SK-MEL-5 (cell line): ENCODE data around the gene PLP2. TPM values are rescaled to one million over a fixed set of nuclear protein-coding genes. Genes with fewer than 3 reads are reported as not detected.

Source experiments
- DNase-seq: peaks from one replicate; pipeline ENCODE4 v3.0.0-alpha.2; 2016; ENCODE audit warnings: low read depth, low spot score
- in situ Hi-C: cut with HindIII; loops from 2 replicates; pipeline ENCODE4 v1.10.0; 2016; ENCODE audit warnings: low sequenced_read_pairs, high pct_unique_total_duplicates, low pct_unique_long_range_greater_than_20kb
- total RNA-seq: library from RNA; depleted of rRNA; stranded (reverse); fragments of >200 nt; shearing (Covaris generic); gene quantifications from 2 replicates; pipeline ENCODE4 v1.2.3, GENCODE V29; 2014

Gene PLP2
- total RNA-seq, 1 experiment from 2014 or later = 8.1 TPM

DNA sequence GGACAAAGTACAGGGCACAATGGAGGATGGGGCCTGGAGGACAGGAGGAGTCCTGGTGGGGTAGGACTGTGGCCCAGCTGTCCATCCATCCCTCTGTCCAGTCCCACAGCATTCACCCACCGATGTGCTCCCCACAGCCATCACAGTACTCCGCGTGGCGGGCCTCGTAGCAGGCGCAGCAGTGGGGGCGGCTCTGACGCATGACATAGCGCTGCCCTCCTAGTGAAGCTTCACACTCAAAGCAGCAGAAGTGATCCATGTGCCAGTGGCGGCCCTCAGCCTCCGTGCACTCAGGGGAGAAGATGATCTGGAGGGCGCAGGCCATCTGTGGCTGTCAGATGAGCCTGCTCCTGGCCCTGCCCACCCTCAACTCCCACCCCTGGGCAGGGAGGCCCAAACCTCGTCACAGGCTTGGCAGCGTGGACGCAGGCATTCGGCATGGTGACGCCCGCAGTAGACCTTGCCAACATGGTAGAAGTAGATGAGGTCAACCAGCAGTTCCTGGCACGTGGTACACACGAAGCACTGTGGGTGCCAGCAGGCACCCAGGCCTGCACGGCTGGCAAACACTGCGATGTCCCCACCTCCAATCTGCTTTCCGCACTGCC lies 6.3 kb downstream of the PLP2 start:
- DNase-seq = no peak
- in situ Hi-C loops = no loop called here

- in situ Hi-C loops = no loop called here
- no peak for DNase-seq
These were observed 6.8 kb downstream of the PLP2 start for GRCh38 chrX:49178537-49178936.

- in situ Hi-C loops = no loop called here
- DNase-seq = no peak
These were observed 7.7 kb downstream of the PLP2 start for GRCh38 chrX:49179358-49179757.

DNA sequence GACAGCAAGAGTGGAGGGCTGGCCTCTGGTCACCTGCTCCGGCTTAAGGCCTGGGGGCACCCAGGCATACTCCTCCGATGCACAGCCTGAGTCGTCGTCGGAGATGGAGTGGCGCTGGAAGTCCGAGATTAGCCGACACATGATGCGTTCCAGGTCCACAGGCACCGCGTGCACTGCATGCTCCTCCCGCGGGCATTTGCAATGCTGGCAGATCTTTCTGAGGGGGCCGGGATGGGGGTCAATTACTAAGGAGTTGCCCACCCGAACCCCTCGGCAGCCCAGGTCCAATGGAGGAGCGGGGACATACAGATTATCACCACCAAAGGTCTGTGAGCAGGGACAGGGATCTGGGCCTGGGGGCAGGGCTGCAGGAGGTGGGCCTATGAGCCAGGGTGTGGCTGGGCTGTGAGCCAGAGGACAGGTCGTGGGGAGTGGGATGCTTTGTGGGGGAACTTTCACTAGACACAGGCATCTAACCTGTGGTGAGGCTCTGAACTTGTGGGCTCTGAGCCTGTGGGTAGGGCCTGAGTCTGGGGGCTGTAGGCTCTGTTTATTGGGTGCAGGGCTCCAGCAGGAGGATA lies 12.1 kb downstream of the PLP2 start:
- in situ Hi-C loops = no loop called here
- no peak for DNase-seq

GRCh38 chrX:49184294-49185281 lies 12.9 kb downstream of the PLP2 start:
- in situ Hi-C loops = no loop called here
- peak; percentile 91 for DNase-seq

DNA sequence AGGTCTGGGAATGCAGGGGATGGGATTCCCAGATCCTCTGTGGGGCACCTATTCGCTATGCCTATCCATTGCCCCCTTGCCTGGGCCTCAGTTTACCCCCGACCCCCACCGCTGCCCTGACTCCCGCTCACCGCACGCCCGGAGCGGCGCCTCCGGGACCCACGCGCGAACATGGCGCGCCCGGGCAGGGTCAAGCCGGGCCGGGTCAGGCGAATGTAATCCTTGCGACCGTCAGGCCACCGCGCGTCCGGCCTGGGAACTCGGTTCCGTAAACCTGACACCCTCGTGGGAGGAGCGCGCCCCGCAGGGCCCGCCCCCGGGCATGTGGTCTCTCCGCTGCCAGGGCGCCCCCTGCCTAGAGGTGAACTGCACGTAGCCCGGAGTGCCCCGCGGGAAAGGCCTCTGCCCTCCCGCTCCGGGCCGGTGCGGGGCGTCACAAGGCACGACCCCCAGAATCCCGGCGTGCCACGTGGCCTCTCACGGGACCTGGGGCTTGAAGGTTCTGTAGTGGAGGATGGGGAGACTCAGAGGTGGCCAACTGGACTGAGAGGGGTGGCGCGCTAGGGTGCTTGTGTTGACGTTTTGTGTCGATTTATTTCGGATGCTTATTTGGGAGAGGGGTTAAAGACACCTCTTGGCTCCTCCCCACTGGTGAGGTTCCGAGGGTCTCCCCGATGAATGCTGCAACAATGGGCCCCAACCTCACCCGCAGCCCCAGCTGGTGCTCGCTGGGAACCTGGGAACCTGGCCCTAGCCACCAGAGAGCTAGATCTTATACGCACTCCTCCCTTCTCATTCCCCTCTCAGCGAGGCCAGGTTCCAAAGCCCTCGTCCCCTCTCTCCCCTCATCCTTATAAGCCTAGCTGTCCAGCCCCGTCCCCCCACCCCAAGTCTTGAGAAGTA lies 14.7 kb downstream of the PLP2 start, which contains the start of gene PRICKLE3:
TSS of gene PRICKLE3 (minus strand) at position 249 of the 903 bp plus-strand sequence. CDS start at position 173, 76 bp downstream.
- in situ Hi-C loops = no loop called here
- peak; percentile 76 for DNase-seq

DNA sequence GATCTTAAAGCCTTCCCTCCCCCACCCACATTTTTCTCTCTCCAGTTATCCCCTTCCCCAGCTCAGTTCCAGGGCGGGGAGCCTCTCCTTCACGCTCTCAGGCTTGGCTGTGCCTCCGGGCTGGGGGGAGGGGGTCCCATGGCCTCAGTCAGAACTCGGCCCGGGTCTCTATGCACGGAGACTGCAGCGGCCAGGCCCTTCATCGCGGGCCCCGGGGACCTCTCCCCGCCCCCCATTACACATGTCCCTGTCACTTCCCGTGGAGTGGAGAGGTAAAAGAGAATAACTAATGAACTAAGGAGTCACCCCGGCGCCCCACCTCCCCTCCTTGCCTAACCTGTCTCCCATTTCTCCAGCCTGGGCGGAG lies 15.3 kb downstream of the PLP2 start:
- in situ Hi-C loops = no loop called here
- DNase-seq = no peak

GRCh38 chrX:49187526-49187925 lies 15.8 kb downstream of the PLP2 start:
- in situ Hi-C loops = no loop called here
- no peak for DNase-seq

DNA sequence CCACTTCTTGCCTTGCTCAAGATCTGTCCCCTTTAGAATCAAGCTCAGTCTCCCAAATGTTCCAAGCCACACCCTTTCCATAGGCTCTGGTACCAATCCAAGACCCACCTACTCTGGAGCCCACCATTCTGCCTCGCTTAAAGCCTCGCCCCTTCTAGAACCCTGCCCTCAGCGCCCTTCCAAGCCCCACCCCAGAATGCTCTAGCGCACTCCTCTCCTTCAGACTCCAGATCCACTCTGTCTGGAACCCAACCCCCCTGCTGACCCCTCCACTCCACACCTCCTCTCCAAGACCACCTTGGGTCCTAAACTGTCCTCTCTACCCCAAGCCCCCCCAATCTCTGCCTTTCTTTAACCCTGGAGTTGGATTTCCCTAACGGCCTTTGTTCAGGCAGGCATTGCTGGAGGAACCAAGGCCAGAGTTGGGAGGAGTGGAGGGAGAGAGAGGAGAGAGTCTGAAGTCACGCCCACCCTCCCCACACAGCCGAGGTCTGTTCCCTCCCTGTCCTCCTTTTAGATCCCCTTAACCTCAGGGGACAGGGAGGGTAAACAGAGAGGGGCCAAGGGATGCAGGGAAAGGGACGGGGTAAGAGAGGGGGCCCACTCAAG lies 16.9 kb downstream of the PLP2 start:
- no peak for DNase-seq
- in situ Hi-C loops = no loop called here

DNA sequence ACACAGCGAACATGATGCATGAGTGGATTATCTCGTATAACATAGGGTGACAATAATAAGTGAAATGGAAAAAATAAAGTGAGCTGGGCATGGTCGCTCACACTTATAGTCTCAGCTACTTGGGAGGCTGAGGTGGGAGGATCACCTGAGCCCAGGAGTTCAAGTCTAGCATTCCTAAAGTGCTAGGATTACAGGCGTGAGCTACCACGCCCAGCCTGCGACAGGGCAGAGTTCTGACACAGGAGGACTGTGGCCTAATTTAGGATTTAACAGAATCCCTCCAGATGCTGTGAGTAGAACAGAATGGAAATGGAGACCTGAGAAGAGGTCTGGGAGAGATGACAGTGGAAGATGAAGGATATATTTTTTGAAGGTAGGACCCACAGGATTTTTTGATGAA lies 17.9 kb downstream of the PLP2 start:
- DNase-seq = no peak
- in situ Hi-C loops = no loop called here

GRCh38 chrX:49190821-49191573 lies 19.3 kb downstream of the PLP2 start:
- peak; percentile 98 for DNase-seq
- in situ Hi-C loops = no loop called here

GRCh38 chrX:49191574-49192011 lies 19.9 kb downstream of the PLP2 start:
- in situ Hi-C loops = no loop called here
- DNase-seq = no peak

DNA sequence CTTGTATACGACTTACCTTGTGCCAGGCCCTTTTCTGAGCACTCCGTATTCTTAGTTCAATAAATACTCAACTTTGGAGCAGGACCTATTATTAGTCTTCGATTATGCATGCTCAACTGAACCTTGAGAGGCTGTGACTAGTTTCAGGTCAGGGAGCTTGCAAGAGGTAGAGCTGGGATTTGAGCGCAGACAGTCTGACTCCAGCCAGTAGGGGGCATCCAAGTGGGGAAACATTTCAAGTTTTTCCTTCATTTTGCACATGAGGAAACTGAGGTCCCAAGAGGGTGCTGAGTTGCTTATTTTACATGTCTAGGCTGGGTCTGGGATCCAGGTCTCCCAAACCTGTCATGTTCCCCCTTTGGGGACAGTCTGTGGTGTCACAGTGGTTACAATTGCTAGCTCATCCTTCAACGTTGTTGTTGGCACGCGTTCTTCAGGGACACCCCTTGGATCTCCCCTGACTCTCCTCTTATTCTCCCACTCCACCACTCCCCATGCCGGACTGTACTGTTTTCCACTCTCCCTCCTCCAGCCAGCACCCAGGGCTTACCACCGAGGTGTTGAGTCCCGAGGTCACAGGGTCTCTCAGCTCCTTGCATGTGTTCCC lies 21.1 kb downstream of the PLP2 start:
- DNase-seq = peak; percentile 57
- in situ Hi-C loops = no loop called here

GRCh38 chrX:49193542-49193964 lies 21.9 kb downstream of the PLP2 start:
- in situ Hi-C loops = no loop called here
- no peak for DNase-seq

GRCh38 chrX:49197543-49198087 lies 25.9 kb downstream of the PLP2 start:
- in situ Hi-C loops = no loop called here

More at GRCh38 chrX:49197543-49198087, 25.9 kb downstream of the PLP2 start:
- DNase-seq = no peak
